Posterior cingulate gyrus (tissue), 11 donors: ENCODE results near the gene CTPS1.

Experiments
- DNase-seq, 10 donors: peaks; one replicate each; pipeline versions ENCODE4 v3.0.0 to v3.0.0-alpha.2; 2020 to 2021; ENCODE audit warnings: mixed read lengths in 3 of 10
- intact Hi-C: fragments of 100-400 bp; cut with DNase I; formaldehyde crosslinking; loops from one replicate; pipeline ENCODE4 v1.15.1; 2023

Gene CTPS1

DNA sequence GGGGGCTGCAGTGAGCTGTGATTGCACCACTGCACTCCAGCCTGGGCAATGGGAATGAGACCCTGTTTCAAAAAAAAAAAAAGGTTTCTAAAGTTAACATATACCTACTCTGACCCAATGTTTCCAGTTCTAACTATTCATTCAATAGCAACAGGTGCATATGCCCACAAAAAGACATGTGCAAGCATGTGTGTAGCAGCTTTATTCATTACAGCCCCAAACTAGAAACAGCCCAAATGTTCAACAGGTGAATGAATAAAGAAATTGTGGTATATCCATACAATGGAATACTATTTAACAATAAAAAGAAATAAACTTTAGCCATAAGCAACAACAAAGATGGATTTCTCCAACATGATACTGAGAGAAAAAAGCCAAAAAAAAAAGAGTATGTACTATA, 21.3 kb upstream of the CTPS1 start:
- no peak for DNase-seq
- intact Hi-C loops = loop anchor here (10.0 kb wide), 1 partner anchor 173 kb away; the partner anchor contains the start of gene KCNQ4

DNA sequence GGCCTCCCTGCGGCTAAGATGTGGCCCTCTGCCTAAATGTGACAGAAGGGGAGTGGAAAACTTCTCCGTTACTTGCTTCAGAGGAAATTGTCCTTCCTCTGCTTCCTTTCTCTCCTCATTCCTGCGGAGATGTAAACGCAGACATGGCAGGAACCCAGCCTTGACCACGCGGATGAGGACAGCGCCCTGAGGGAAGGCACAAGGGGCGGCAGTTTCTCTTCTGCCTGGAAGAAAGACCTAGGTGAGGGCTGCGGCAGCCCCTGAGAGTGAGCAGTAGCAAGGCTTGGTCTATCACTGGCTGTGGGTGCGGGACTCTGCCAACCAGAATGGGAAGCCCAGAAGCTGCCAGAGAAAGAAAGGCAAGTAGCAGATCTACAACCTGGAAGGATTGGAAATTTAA, 14.0 kb upstream of the CTPS1 start:
- no peak for DNase-seq
- intact Hi-C loops = no loop called here

DNA sequence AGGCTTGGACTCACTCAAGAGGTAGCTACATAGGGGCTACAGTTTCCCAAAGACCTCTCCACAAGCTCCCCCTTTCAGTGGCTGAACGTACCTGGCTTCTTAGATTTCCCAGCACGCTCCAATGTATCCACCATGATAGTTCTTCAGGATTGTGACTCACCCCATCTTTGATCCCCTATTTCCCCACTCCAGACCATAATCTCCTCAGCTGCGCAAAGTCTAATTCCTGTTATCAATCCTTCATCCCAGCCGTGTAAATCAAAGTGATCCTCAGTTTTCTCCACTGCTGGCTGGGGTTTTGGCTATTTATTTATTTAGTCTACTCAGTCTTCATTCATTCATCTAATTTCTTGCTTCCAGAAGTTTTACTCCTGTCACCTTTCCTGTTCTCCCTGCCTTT, 13.1 kb upstream of the CTPS1 start:
- no peak for DNase-seq
- intact Hi-C loops = no loop called here

DNA sequence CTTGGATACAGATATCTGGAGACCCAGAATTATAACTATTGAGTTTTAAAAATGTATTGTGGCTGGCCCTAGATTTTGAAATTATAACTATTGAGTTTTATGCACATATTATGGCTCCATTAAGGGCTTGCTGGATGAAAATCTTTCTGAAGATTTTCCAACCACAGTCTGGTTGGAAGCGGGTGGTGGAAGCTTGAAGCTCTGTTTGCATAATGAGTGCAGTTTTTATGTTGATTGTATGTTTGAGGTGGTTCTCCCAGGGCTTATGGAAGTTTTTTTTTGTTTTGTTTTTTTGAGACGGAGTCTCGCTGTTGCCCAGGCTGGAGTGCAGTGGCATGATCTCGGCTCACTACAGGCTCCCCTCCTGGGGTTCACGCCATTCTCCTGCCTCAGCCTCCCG, 10.1 kb upstream of the CTPS1 start:
- intact Hi-C loops = no loop called here
- no peak for DNase-seq

DNA sequence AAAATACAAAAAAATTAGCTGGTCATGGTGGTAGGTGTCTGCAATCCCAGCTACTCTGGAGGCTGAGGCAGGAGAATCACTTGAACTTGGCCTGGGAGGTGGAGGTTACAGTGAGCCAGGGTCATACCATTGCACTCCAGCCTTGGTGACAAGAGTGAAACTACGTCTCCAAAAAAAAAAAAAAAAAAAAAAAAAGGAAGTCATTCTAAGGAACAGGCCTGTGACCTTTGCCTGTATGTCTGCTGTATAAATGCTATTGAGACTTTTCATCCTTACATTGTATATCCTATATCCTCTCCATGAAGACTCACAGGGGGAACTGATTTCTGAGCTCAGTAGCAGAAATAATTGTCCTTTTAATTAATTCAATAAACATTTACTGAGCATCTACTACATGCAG, 7.5 kb upstream of the CTPS1 start:
- DNase-seq = no peak
- intact Hi-C loops = no loop called here

DNA sequence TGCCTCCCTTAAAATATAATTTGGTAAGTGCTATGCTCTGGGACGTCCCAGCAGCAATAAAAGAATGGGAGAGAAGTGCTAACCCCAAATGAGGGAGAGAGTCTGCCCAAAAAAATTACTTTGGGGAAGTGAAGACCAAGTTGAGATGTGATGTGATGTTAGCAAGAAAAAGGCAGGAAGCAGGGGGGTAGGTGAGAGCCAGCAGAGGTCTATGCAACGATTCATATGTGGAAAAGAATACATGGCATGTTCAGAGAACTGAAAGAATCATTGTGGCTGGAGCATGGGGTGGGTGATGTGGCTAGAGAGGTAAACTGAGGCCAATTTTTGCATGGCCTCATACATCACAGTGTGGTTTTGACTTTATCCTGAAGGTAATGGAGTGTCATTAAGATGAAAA, 5.6 kb upstream of the CTPS1 start:
- intact Hi-C loops = no loop called here
- DNase-seq = no peak

DNA sequence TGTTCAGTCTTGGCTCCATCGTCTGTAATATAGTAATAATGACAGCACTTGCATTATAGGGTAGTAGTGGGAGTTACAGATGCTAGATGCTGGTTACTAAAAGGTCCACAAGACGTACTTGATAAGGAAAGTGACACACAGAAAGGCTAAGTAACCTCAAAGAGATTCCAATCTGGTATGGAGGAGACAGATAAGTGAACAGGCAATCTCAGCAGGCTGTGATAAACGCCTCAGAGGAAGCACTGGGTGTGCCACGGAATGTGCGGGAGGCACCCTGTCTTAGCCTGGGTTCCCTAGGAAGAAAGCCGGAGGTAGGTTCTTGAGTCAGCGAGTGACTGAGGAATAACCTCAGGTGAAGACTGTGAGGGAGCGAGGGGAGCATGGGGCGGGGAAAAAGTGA, 4.6 kb upstream of the CTPS1 start:
- DNase-seq = no peak
- intact Hi-C loops = no loop called here

DNA sequence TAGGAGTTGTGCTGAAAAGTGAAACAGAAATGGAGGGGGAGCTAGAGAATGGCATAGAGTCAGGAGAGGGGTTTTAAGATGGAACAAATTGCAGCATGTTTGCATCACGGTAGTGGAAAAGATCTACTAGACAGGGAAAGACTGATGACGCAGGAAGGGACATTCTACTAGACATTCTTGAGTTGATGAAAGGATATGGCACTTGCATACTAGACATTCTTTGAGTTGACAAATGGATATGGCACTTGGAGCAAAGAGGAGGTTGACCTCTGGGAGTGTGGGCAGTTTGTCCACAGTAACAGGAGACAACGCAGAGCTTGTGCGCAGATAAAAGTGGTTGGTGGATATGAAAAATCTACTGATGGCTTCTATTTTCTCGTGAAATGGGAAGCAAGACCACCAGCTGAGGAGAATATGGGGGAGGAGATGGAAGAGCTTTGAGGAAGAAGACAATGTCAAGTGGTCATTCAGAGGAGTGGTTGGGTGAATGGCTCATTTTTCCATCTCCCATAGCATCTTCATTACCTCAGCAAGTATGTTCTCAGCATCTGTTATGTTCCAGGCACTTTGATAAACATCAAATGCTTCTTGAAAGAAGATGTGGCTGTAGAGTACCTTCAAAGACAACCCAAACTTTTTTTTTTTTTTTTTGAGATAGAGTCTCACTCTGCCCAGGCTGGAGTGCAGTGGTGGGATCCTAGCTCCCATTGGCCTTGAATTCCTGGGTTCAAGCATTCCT, 2.4 kb upstream of the CTPS1 start:
- DNase-seq = no peak
- intact Hi-C loops = no loop called here

DNA sequence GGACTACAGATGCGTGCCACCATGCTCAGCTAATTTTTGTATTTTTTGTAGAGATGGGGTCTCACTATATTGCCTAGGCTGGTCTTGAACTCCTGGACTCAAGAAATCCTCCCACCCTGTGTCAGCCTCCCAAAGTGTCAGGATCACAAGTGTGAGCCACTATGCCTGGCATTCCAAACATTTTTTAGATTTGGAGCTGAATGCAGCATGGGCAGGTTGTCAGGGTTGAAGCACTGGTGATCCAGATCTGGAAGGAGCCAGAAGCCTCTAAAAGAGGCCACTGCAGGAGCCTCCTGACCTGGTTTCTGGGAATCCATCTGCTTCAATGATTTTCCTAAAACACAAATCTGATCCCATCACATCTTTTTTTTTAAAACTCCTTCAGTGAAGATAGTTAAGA, 1.8 kb upstream of the CTPS1 start:
- intact Hi-C loops = no loop called here
- no peak for DNase-seq

DNA sequence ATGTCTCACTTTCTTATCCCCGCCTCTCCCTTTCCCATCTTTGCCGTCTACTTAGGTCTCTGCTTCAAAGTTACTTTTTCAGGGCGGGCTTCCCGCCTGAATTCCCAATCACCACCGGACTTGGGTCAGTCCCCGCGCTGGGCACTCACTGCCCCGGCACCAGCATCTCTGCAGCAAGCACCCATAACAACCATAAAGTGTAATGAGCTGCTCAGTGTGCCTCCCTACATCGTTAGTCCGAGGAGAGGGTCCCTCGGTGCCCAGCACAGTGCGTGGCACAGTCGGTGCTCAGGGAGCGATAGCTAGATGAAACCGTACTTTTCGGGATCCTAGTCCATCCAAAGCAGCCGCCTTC, 633 bp upstream of the CTPS1 start:
- DNase-seq = no peak
- intact Hi-C loops = no loop called here

DNA sequence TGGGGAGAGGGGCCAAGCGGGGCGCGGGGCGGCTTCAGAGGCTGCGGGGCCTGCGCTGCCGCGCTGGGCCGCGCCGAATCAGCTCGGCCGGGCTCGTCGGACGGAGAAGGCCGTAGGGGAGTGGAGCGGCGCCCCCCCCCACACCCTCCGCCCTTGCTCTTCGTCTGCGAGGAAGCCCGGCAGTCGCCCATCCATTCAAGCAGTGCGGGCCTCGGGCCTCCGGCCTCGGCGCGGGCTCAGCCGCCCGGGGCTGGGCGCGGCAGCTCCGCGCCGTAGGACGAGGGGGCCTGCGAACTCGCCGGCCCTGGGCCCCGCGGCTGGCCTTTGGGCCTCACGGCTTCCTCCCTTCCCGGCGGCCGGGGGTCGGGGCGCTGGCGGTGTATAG, 564 bp downstream of the CTPS1 start:
- DNase-seq = no peak
- intact Hi-C loops = loop anchor here (2.0 kb wide), 1 partner anchor 23 kb away; no protein-coding TSS in a partner anchor

DNA sequence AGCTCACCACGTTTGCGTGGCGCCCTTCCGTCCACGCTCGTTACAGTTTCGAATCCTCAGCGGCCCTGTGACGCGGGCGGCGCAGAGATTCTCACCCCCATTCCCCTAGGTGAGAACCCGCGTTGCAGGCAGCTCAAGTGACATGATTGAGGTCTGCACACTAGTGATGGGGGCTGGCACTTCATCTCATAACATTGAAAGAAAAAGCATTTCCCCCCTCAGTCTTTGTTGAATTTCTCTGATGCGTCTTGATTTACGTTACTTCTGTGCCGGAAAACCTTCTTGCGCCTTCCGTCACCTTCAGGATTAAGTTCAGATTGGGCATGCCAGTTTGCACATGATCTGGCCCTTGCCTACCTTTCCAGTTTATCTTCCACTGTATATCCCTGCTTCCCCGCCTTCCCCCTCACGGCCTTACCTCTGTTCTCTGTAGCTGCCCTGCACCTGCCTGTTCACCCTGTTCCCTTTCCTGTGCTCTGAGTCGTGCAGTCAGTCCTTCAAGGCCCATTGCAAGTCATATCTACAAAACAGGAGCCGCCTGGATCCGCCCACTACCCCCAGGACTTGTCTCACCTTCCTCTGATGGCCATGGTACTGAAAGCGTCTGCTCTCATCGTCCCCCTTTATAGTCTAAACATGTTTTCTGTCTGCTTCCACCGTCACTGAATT, 1.1 kb downstream of the CTPS1 start:
- intact Hi-C loops = loop anchor here (2.0 kb wide), 1 partner anchor 22 kb away; no protein-coding TSS in a partner anchor
- peak in 4 of 10 donors; percentile 12 to 74 (median 44) for DNase-seq

DNA sequence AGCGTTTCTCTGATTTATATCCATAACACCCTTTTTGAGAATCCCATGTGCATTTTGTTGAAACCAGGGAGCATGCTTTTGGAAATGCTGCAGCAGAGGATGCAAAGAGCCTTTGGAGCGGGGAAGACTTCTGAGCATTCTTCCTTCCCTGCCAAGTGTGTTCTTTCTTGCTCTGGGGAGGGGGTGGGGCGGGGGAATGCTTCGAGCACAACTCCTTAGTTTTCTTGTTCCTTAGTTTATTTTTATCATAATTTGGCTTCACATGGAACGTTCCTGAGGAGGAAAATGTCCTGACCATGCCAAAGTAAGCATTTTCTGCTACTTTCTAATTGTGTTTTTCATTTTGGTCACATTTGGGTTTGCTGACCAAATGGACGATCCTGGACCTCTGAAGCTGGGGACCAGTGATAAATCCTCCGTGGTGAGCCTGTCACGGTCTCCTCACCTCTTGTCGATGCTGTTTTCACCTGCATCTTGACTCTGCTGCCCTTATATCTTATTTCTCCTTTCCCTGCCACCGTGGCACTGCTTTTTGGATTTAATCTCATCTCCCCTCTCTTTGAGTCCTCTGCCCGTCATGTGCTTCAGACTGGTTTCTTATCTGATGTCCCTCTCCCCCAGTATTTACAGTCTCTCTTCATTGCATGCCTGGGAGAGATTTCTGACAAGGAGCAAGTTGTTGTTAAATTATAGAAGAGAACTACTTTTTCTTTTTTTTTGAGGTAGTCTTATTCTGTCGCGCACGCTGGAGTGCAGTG, 2.4 kb downstream of the CTPS1 start:
- no peak for DNase-seq
- intact Hi-C loops = loop anchor here (2.0 kb wide), 1 partner anchor 21 kb away; no protein-coding TSS in a partner anchor

DNA sequence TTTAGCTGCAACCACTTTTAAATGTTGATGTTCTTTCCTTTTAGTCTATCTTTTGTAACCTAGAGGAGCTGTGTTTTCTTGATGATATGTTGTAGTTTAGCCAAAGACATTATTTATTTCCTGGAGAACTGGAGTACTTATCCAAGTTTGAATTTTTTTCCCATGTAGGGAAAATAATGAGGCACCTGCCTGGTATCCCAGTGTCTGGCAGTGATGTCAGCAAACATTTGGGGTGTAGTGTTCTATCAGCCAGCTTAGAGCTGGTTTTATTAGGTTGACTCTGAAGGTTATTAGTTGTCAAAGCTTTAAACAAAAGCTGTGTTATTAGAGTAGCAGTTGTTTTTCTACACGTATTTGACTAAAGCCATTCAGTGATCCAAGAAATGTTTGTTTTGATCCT, 3.2 kb downstream of the CTPS1 start:
- intact Hi-C loops = no loop called here
- DNase-seq = no peak

DNA sequence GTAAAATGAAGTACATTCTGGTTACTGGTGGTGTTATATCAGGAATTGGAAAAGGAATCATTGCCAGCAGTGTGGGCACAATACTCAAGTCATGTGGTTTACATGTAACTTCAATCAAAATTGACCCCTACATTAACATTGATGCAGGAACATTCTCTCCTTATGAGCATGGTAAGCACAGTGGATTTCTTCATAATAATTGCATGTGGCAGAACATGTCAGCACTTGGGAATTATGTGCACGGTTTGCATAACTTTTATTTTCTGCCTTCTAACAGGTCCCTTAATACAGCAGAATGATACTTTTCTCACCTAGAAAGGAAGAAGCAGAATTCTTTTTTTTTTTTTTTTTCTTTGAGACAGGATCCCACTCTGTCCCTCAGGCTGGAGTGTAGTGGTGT, 3.8 kb downstream of the CTPS1 start:
- intact Hi-C loops = no loop called here
- no peak for DNase-seq

DNA sequence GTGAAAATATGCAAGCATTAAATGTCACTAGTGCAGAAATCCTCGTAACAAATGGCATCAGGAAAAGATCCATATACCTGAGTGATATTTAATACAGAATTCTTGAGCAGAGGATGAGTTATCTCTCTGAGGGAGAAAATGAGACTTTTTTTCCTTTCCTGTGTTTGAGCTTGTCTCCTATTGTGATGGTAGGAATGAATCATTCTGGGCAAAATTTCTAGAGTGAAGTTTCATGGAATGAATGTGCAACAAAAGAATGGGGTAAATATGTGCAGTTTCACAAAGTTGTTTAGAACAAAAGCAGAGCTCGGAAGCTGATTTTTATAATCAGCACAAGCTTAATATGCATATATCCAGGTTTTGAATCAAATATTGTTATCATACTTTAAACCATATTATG, 4.6 kb downstream of the CTPS1 start:
- no peak for DNase-seq
- intact Hi-C loops = no loop called here

DNA sequence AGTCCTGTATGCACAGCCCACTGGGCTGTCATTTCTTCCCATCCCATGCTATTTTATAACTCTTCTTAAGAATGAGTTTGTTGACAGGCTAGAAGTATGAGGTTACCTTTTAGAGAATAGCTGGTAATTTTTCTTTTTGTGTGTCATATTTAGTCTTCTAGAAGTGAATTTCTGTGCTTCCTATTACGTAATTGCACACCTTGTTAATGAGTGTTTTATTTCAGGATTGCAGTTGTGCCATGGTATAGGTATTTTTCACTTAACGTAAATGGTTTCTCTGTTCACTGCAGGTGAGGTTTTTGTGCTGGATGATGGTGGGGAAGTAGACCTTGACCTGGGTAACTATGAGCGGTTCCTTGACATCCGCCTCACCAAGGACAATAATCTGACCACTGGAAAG, 5.0 kb downstream of the CTPS1 start:
- DNase-seq = no peak
- intact Hi-C loops = no loop called here

DNA sequence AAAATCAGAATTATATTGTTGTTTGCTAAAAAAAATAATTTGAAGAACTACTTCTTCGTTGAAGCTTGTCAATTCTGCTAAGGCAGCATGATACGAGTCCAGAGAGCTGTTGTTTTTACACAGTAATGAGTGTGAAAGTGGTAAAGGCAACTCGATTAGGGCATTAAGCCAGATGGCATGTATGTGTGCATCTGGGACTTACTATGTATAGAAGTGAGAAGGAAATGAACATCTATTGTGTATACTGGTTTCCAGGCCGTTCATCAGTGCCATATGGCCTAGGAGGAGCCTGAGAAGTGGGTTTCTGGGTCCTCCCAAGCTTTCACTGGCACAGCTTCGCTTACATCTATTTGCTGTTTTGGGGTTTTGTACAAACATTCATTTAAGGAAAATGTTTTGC, 5.7 kb downstream of the CTPS1 start:
- intact Hi-C loops = no loop called here
- DNase-seq = no peak

DNA sequence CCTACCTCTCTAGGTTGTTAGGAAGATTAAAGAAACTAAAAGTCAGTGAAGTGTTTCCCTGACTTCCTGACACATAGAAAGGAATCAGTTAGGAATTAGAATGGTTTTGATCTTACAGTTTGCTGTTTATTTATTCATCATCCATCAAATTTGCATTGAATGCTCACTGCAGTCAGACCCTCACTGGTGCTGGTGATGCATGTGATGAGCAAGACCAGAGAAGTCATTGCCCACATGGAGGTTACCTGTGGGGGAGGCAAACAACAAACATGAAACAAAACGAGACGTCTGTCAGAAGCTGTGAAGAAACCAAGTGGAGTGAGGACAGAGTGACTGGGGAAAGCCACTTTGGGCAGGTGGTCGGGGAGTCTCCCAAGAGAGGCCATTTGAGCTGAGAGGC, 6.4 kb downstream of the CTPS1 start:
- no peak for DNase-seq
- intact Hi-C loops = no loop called here

DNA sequence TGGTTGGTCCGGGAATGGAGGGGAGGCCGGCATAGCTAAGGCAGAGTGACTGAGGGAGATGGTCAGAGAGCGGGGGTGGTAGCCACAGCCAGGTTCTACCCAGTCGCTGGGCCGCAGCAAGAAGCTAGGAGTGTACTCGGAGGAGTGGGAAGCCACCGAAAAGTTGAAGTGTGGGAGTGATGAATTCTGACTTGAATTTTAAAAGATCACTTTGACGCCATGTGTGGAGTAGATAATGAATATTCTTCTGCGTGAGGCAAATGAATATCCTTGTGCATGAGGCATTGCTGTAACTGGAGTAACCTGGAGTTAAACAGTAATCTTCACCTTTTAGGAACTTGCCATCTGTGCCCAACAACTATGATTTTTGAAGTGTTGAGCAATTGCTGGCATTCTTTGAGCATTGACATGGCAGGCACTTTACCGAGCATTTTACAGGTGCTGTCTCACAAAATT, 6.9 kb downstream of the CTPS1 start:
- intact Hi-C loops = no loop called here
- DNase-seq = peak in 1 of 10 donors; percentile 89

DNA sequence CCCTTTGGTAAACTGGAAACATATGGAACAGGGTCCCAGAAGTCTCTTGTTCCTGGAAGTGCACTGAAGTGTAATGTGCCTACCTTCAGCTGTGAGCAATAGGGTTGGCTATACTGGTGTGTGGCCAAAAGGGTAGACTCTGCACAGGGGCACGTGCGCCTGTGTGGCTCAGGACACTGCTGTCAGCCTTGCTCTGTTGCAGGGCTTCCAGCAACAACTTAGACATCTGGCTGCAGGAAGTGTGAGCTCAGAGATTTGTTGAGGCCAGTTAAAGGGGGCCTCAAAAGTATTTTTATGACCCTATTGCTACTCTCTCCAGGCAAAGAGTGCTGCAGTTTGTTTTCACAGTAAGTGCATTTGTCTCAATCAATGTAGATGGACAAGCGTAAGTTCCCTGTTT, 7.5 kb downstream of the CTPS1 start:
- intact Hi-C loops = no loop called here
- DNase-seq = no peak
